Nephron (organoid): ENCODE data around the gene DCAF7.

ENCODE experiments used
- H3K27ac Mint-ChIP-seq, 3 experiments: 2 replicates each; pipeline ENCODE4 v1.8.0; 2020; ENCODE audit warnings: mixed read lengths in 3 of 3, mild to moderate bottlenecking in 2 of 3, moderate library complexity in 1 of 3
- H3K27me3 Mint-ChIP-seq: 2 replicates; pipeline ENCODE4 v1.8.0; 2021; ENCODE audit warnings: low read depth, mild to moderate bottlenecking, moderate library complexity, mixed read lengths
- H3K36me3 Mint-ChIP-seq: 2 replicates; pipeline ENCODE4 v1.8.0; 2020; ENCODE audit warnings: low read depth, mixed read lengths
- H3K4me1 Mint-ChIP-seq: 2 replicates; pipeline ENCODE4 v1.8.0; 2020; ENCODE audit warnings: mixed read lengths
- H3K4me3 Mint-ChIP-seq, 3 experiments: 2 replicates each; pipeline ENCODE4 v1.8.0; 2020; ENCODE audit warnings: mild to moderate bottlenecking in 3 of 3, mixed read lengths in 3 of 3, moderate library complexity in 2 of 3
- H3K9me3 Mint-ChIP-seq: 2 replicates; pipeline ENCODE4 v1.8.0; 2020; ENCODE audit warnings: mixed read lengths
- TF ChIP-seq, protein P1 (sequence below), 3 experiments: fragments of 200-600 bp; sonication (generic); IDR thresholded peaks; one replicate each; pipeline ENCODE4 v1.5.0; 2021; ENCODE audit warnings: antibody characterized with exemption in 3 of 3; ENCODE audit not compliant: unreplicated experiment in 3 of 3

DCAF7 gene

DNA sequence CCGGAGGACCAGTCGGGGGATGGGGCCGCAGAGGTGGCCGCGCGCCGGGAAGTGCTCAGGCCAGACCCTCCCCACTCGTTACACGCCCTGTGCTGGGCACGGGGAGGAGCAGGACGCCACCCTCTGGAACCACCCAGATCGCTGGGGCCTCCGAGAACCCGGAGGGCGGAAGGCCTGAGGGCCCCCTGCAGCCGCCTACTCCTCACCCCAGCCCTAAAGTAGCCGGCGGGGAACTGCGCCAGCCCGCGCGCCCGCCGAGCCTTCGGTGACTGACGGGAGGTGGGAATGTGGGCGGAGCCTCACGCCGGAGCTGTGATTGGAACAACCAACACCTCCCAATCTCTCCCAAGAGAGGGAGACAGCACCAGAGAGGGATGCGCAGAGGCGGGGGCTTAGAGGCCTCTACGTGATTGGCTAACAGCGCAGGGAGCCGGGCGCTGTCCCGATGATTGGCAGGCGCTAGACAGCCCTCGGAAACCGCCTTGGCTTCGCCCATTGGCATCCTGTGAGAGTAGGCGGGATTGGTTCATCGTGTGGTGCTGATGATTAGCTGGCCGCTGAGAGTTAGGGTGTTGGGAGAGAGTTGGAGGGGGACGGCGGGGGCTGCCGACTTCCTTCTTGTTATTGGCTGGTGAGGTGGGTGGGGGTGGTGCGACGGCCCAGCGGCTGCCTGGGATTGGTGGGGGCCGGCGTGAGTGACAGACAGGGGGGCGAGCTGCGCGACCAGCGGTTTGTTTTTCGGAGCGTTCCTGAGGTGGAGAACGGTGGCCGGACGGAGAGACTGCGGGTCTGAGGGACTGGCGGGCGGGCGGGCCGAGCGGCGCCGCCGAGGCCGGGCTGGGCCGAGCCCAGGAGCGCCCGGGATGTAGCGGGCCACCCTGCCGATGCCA is 71.7 kb downstream of the DCAF7 start, which contains the start of gene MAP3K3:
Gene MAP3K3 (plus strand): TSS at position 734 of the 890 bp plus-strand sequence. CDS start 343 bp downstream, outside the sequence.
- H3K4me1 Mint-ChIP-seq, result peaks cover 25% of the 10 kb centered on the region
- no peaks in the 10 kb centered on the region for H3K27me3 Mint-ChIP-seq
- H3K4me3 Mint-ChIP-seq, result peak within 1 kb of the TSS; percentile 97 to 99 (median 99)
- H3K9me3 Mint-ChIP-seq, result no peaks in the 10 kb centered on the region
- H3K27ac Mint-ChIP-seq, result peak within 1 kb of the TSS; percentile 76 to 96 (median 88)
- no peaks in the 10 kb centered on the region for H3K36me3 Mint-ChIP-seq
- TF ChIP-seq, protein P1, sequence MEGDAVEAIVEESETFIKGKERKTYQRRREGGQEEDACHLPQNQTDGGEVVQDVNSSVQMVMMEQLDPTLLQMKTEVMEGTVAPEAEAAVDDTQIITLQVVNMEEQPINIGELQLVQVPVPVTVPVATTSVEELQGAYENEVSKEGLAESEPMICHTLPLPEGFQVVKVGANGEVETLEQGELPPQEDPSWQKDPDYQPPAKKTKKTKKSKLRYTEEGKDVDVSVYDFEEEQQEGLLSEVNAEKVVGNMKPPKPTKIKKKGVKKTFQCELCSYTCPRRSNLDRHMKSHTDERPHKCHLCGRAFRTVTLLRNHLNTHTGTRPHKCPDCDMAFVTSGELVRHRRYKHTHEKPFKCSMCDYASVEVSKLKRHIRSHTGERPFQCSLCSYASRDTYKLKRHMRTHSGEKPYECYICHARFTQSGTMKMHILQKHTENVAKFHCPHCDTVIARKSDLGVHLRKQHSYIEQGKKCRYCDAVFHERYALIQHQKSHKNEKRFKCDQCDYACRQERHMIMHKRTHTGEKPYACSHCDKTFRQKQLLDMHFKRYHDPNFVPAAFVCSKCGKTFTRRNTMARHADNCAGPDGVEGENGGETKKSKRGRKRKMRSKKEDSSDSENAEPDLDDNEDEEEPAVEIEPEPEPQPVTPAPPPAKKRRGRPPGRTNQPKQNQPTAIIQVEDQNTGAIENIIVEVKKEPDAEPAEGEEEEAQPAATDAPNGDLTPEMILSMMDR (IDR thresholded peaks at IDR 0.05; ENCODE audit: unreplicated experiment in 3 of 3), result peak in 2 of 3 experiments; percentile 10 to 22

DNA sequence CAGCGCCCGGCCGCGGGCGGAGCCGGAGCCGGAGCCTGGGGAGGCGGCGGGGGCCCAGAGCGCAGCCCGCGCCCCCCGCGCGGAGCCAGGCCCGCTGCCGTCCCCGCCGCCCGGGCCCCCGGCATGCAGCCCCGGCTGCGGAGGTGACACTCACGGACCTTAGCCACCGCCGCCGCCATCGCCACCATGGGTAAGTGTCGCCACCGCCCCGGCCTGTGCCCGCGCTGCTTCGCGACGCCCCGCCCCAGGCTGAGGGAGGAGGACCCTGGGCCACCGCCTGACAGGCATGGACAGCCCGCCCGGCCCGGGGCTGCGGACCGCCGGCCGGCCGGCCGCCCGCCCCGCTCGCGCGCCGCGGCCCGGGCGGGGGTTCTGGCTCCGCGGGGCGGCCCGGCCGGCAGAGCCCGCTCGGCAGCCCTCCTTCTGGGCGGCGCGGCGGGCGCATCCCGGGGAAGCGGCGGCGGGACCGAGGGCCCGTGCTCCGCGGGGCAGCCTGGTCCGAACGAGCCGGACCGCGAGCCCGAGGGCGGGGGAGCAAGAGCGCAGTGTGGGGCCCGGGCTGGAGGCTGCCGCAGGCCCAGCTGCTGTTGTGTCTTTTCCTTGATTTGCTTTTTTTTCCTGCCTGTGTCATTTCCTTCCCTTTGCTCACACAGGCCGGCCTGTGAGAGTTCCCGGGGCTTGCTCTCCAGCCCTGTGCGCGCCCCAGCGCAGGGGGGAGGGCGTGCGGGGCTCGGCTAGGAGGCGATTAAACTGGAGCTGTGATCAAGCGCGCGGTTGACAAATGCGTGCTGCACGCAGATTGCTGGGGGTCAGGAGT is 72.5 kb downstream of the DCAF7 start:
- TF ChIP-seq, protein P1 (IDR thresholded peaks at IDR 0.05; ENCODE audit: unreplicated experiment in 3 of 3), result no peak

DNA sequence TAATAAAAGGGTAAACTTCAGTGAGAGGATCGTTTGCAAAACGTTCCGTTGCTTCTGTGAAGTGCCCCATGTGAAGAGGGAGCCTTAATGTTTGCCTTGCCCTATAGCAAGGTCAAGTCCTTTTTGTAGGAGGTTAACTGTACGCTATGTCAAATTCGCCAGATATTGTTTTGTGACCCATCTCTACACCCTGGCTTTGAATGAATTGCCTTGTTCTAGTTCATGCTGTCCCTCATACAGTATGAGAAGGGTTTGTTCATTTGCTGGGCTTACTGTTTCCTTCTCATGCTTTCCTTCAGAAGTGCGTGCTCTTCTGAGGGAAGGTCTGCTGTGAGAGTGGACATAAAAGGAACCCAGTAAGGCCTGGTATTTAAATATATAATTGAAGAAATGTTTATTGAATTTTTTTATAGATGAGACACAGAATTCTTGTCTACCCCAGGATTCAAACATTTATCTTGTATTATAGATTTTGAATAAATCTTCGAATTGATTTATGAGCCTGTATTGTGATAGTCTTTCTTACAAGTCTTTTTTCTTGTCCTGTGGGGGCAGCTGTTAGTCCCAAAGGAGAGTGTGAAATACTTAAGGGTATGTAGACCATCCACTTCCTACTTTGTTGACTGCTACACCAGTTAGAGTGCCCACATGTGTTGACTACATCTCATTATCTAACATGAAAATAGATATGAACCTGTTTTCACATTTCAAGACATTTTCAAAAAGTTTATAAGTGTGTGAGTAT is 73.7 kb downstream of the DCAF7 start:
- peak overlapping the region; percentile 76 to 94 (median 88) for H3K27ac Mint-ChIP-seq
- H3K4me3 Mint-ChIP-seq, result peak overlapping the region; percentile 97 to 99 (median 99)
- H3K36me3 Mint-ChIP-seq, result no peaks in the 10 kb centered on the region
- TF ChIP-seq, protein P1 (IDR thresholded peaks at IDR 0.05; ENCODE audit: unreplicated experiment in 3 of 3), result no peak
- H3K9me3 Mint-ChIP-seq, result no peaks in the 10 kb centered on the region
- no peaks in the 10 kb centered on the region for H3K27me3 Mint-ChIP-seq
- H3K4me1 Mint-ChIP-seq, result peaks cover 25% of the 10 kb centered on the region

More for the DNA sequence above, 72.5 kb downstream of the DCAF7 start:
- Mint-ChIP-seq H3K4me3 (peak overlapping the region; percentile 97 to 99 (median 99)), H3K9me3 (no peaks in the 10 kb centered on the region), H3K36me3 (no peaks in the 10 kb centered on the region), H3K4me1 (peaks cover 25% of the 10 kb centered on the region), H3K27ac (peak overlapping the region; percentile 76 to 96 (median 88)), H3K27me3 (no peaks in the 10 kb centered on the region)

DNA sequence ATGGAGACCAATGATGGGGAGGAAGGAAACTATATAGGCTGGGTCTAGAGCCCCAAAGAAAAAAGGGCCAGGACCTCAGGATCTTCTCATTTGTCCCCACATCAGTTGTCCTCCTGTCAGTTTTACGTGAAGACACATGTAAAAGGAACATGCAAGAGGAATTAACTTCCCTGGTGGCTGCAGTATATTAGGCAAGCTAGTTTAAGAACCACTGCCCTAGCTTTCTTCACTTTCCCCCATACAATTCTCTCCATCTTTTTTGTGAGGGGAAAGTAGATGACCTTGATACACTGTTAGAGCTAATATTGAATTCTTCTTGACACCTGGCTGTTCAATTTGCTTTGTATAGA is 74.2 kb downstream of the DCAF7 start:
- H3K4me3 Mint-ChIP-seq, result peak overlapping the region; percentile 68 to 99 (median 78)
- H3K9me3 Mint-ChIP-seq, result no peaks in the 10 kb centered on the region
- TF ChIP-seq, protein P1 (IDR thresholded peaks at IDR 0.05; ENCODE audit: unreplicated experiment in 3 of 3), result no peak
- no peaks in the 10 kb centered on the region for H3K27me3 Mint-ChIP-seq
- no peak overlapping the region for H3K27ac Mint-ChIP-seq
- no peaks in the 10 kb centered on the region for H3K36me3 Mint-ChIP-seq
- H3K4me1 Mint-ChIP-seq, result peaks cover 25% of the 10 kb centered on the region

DNA sequence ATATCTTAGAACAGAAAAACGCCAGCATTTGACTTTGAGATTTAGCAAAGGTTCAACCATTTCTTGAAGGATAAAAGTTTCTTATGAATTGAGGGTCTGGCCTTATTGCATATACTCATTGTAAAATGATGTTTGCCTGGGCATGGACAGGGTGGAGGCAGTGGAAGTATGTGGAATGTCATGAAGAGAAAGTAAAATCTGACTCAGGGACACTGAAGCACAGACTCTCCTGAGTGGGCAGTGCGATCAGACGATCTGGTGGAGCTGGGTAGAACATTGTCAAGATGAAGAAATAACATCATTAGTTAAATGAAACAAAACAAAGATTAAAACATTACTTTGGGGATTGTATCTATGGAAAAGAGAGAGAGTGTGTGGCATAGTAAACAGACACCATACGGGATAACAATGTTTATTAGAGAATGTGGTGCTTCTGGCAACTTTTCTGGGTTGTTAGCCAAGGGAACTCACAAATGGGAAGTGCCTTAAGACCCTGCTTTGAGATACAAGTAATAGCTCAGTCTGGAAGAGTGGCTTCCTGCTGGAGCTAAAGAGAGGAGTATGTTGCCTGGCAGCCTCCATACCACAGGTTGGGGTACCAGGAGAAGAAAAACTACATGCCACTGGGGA is 76.4 kb downstream of the DCAF7 start:
- Mint-ChIP-seq H3K27me3 (no peaks in the 10 kb centered on the region), H3K36me3 (no peaks in the 10 kb centered on the region), H3K27ac (no peak overlapping the region), H3K9me3 (no peaks in the 10 kb centered on the region), H3K4me1 (peaks cover 25% of the 10 kb centered on the region), H3K4me3 (peak overlapping the region in 1 of 3 experiments; percentile 2)
- TF ChIP-seq, protein P1 (IDR thresholded peaks at IDR 0.05; ENCODE audit: unreplicated experiment in 3 of 3), result no peak
